ENCODE data around the gene ZNRF1. TPM values are rescaled to one million over a fixed set of nuclear protein-coding genes. Genes with fewer than 3 reads are reported as not detected.

Gene ZNRF1
- total and polyA plus RNA-seq, 2 of the 13 experiments (the other 11 are each of a cell fraction or from before 2014, with no cell fraction given) = 43.9 to 58.7 TPM

DNA sequence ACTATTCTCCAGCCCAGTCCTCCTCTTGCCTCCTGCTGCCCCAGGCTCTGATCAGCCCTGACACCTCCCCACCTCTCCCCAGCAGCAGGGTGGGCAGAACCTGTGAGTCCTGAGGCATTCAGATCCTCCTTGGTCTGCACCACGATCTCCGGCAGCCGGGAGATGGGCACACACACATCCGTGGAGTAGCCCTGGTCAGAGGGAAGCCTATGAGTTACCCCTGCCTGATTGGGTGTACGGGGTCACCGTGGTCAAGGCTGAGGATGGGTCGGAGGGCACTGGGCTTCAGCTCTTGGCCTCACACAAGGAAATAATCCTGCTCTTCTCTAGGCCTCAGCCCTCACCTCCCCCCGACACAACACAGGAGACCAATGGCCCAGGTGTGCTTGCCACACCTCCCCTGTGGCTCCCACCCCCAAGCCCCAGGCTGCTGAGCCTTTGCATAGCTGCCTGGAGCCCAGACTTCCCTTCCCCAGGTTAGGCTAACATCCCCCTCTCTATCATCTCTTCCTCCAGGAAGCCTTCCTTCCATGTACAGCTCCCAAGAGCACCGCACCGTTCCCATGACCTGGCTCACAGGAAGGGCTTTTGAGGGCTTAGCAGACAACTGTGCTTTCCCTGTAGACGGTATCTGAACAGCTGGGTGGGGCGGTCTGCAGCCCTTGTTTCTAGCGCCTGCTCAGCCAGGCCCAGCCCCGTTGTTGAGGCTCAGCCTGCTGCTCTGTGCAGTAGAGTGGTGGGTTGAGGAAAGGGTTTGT, 114.1 kb downstream of the ZNRF1 start (continued):
- TF ChIP-seq TBL1XR1 (IDR thresholded peaks at IDR 0.05; ENCODE audit: borderline replicate concordance, low read length, partially characterized antibody) (no peak), SYNCRIP (IDR thresholded peaks at IDR 0.05; ENCODE audit: insufficient read depth, low read depth, low read length) (no peak), ZNF629 (CRISPR knock-in tag; conservative IDR thresholded peaks at IDR 0.05) (no peak), PTBP1 (IDR thresholded peaks at IDR 0.05; ENCODE audit: low read depth, low read length, poor library complexity, severe bottlenecking) (no peak), RBM22 (optimal IDR thresholded peaks at IDR 0.05; ENCODE audit: low read length) (peak; percentile 81), ZNF20 (CRISPR knock-in tag; IDR thresholded peaks at IDR 0.05) (no peak), ZNF326 (CRISPR knock-in tag; IDR thresholded peaks at IDR 0.05; ENCODE audit: borderline replicate concordance) (no peak), ZNF543 (CRISPR knock-in tag; IDR thresholded peaks at IDR 0.05) (no peak), MED1 (CRISPR knock-in tag; IDR thresholded peaks at IDR 0.05) (no peak), ZC3H13 (CRISPR knock-in tag; IDR thresholded peaks at IDR 0.05) (no peak), NR1H2 (CRISPR knock-in tag; IDR thresholded peaks at IDR 0.05; ENCODE audit: borderline replicate concordance, low read depth) (no peak), EED (CRISPR knock-in tag; IDR thresholded peaks at IDR 0.05) (no peak)
- TF ChIP-seq, protein P1, sequence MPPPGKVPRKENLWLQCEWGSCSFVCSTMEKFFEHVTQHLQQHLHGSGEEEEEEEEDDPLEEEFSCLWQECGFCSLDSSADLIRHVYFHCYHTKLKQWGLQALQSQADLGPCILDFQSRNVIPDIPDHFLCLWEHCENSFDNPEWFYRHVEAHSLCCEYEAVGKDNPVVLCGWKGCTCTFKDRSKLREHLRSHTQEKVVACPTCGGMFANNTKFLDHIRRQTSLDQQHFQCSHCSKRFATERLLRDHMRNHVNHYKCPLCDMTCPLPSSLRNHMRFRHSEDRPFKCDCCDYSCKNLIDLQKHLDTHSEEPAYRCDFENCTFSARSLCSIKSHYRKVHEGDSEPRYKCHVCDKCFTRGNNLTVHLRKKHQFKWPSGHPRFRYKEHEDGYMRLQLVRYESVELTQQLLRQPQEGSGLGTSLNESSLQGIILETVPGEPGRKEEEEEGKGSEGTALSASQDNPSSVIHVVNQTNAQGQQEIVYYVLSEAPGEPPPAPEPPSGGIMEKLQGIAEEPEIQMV (CRISPR knock-in tag; IDR thresholded peaks at IDR 0.05; ENCODE audit: low read depth) = no peak
- TF ChIP-seq, protein P2, sequence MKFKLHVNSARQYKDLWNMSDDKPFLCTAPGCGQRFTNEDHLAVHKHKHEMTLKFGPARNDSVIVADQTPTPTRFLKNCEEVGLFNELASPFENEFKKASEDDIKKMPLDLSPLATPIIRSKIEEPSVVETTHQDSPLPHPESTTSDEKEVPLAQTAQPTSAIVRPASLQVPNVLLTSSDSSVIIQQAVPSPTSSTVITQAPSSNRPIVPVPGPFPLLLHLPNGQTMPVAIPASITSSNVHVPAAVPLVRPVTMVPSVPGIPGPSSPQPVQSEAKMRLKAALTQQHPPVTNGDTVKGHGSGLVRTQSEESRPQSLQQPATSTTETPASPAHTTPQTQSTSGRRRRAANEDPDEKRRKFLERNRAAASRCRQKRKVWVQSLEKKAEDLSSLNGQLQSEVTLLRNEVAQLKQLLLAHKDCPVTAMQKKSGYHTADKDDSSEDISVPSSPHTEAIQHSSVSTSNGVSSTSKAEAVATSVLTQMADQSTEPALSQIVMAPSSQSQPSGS (CRISPR knock-in tag; IDR thresholded peaks at IDR 0.05) = no peak
- TF ChIP-seq, protein P3, sequence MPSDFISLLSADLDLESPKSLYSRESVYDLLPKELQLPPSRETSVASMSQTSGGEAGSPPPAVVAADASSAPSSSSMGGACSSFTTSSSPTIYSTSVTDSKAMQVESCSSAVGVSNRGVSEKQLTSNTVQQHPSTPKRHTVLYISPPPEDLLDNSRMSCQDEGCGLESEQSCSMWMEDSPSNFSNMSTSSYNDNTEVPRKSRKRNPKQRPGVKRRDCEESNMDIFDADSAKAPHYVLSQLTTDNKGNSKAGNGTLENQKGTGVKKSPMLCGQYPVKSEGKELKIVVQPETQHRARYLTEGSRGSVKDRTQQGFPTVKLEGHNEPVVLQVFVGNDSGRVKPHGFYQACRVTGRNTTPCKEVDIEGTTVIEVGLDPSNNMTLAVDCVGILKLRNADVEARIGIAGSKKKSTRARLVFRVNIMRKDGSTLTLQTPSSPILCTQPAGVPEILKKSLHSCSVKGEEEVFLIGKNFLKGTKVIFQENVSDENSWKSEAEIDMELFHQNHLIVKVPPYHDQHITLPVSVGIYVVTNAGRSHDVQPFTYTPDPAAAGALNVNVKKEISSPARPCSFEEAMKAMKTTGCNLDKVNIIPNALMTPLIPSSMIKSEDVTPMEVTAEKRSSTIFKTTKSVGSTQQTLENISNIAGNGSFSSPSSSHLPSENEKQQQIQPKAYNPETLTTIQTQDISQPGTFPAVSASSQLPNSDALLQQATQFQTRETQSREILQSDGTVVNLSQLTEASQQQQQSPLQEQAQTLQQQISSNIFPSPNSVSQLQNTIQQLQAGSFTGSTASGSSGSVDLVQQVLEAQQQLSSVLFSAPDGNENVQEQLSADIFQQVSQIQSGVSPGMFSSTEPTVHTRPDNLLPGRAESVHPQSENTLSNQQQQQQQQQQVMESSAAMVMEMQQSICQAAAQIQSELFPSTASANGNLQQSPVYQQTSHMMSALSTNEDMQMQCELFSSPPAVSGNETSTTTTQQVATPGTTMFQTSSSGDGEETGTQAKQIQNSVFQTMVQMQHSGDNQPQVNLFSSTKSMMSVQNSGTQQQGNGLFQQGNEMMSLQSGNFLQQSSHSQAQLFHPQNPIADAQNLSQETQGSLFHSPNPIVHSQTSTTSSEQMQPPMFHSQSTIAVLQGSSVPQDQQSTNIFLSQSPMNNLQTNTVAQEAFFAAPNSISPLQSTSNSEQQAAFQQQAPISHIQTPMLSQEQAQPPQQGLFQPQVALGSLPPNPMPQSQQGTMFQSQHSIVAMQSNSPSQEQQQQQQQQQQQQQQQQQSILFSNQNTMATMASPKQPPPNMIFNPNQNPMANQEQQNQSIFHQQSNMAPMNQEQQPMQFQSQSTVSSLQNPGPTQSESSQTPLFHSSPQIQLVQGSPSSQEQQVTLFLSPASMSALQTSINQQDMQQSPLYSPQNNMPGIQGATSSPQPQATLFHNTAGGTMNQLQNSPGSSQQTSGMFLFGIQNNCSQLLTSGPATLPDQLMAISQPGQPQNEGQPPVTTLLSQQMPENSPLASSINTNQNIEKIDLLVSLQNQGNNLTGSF (CRISPR knock-in tag; IDR thresholded peaks at IDR 0.05) = no peak
- TF ChIP-seq, protein P4, sequence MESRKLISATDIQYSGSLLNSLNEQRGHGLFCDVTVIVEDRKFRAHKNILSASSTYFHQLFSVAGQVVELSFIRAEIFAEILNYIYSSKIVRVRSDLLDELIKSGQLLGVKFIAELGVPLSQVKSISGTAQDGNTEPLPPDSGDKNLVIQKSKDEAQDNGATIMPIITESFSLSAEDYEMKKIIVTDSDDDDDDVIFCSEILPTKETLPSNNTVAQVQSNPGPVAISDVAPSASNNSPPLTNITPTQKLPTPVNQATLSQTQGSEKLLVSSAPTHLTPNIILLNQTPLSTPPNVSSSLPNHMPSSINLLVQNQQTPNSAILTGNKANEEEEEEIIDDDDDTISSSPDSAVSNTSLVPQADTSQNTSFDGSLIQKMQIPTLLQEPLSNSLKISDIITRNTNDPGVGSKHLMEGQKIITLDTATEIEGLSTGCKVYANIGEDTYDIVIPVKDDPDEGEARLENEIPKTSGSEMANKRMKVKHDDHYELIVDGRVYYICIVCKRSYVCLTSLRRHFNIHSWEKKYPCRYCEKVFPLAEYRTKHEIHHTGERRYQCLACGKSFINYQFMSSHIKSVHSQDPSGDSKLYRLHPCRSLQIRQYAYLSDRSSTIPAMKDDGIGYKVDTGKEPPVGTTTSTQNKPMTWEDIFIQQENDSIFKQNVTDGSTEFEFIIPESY (CRISPR knock-in tag; IDR thresholded peaks at IDR 0.05) = peak; percentile 87

Measured in HepG2 (cell line).